IPS-15b (cell line): ENCODE data around the gene VPS4A.
"Not testable (repeated sequence)": the region's sequence is repeated elsewhere in the genome, so short reads cannot be mapped to it uniquely, and the experiment has no call there.

Experiments used
- H3K27me3 ChIP-seq: one replicate; pipeline ENCODE4 v1.6.1; 2013; ENCODE audit warnings: low read length; ENCODE audit not compliant: control insufficient read depth, insufficient read depth
- H3K36me3 ChIP-seq: one replicate; pipeline ENCODE4 v1.6.1; 2013; ENCODE audit warnings: low read length; ENCODE audit not compliant: control insufficient read depth, insufficient read depth
- H3K4me1 ChIP-seq: one replicate; pipeline ENCODE4 v1.6.1; 2013; ENCODE audit warnings: mild to moderate bottlenecking, low read length; ENCODE audit not compliant: control insufficient read depth, insufficient read depth
- H3K4me3 ChIP-seq: one replicate; pipeline ENCODE4 v1.5.1; 2013; ENCODE audit warnings: low read depth, low read length
- H3K9ac ChIP-seq: one replicate; pipeline ENCODE4 v1.6.1; 2013; ENCODE audit warnings: low read depth, mild to moderate bottlenecking, low read length
- H3K9me3 ChIP-seq: one replicate; pipeline ENCODE4 v1.6.1; 2013; ENCODE audit warnings: mild to moderate bottlenecking, low read length; ENCODE audit not compliant: control insufficient read depth, insufficient read depth

Gene VPS4A

DNA sequence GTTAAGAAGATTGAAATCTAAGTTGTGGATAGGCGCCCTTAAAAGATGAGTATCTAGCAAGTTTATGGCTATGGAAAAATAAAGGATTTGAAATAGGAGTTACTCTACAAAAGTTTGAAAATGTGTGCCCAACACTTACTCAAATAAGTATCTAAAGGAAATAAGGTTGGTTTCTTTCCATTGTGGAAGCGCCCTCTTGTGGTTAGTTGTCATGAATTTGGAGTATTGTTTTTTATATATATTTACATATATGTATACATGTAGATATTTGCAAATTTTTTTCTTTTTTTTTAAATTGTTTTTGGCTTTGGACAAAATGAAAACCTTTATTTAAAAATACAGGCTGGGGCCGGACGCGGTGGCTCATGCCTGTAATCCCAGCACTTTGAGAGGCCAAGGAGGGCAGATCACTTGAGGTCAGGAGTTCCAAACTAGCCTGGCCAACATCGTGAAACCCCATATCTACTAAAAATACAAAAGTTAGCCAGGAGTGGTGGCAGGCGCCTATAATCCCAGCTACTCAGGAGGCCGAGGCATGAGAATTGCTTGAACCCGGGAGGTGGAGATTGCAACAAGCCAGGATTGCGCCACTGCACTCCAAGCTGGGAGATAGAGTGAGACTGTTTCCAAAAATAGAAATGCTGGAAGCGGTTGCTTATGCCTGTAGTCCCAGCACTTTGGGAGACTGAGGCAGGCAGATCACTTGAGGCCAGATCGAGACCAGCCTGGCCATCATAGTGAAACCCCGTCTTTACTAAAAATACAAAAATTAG, 24.0 kb upstream of the VPS4A start:
- H3K4me1 ChIP-seq: no peaks in the 10 kb centered on the region
- no peaks in the 10 kb centered on the region for H3K9me3 ChIP-seq
- no peak overlapping the region for H3K4me3 ChIP-seq
- H3K9ac ChIP-seq: no peak overlapping the region
- peaks cover 2% of the 10 kb centered on the region for H3K36me3 ChIP-seq
- H3K27me3 ChIP-seq: no peaks in the 10 kb centered on the region

DNA sequence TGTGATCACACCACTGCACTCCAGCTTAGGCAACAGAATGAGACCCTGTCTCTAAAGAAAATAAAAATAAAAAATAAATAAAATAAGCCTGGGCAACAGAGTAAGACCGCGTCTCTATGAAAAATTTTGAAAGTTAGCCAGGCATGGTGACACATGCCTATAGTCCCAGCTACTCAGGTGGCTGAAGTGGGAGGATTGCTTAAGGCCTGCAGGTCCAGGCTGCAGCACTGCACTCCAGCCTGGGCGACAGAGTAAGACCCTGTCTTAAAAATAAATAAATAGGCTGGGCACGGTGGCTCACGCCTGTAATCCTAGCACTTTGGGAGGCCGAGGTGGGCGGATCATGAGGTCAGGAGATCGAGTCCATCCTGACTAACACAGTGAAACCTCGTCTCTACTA, 19.5 kb upstream of the VPS4A start:
- H3K9ac ChIP-seq, H3K36me3 ChIP-seq, H3K9me3 ChIP-seq, H3K27me3 ChIP-seq, H3K4me1 ChIP-seq, H3K4me3 ChIP-seq: not testable (repeated sequence)

DNA sequence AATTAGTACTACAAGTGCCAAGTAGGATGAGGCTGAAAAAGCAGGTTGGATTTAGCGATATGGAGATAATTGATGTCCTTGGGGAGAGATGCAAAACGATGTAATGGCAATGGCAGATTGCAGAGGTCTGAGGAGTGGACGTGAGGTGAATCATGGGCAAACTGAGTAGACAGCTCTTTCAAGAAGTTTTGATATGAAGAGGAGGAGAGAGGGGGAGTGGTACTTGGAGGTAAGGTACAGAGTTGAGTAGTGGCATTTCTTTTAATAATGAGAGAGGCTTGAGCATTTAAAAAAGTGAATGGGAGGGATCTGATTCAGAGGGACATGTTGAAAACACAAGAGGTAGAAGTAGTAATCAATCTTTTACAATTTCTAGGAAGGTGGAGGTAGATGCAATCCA, 17.7 kb upstream of the VPS4A start:
- Histone ChIP-seq H3K36me3 (no peaks in the 10 kb centered on the region), H3K9me3 (no peaks in the 10 kb centered on the region), H3K9ac (no peak overlapping the region), H3K27me3 (no peaks in the 10 kb centered on the region), H3K4me1 (no peaks in the 10 kb centered on the region), H3K4me3 (no peak overlapping the region)

DNA sequence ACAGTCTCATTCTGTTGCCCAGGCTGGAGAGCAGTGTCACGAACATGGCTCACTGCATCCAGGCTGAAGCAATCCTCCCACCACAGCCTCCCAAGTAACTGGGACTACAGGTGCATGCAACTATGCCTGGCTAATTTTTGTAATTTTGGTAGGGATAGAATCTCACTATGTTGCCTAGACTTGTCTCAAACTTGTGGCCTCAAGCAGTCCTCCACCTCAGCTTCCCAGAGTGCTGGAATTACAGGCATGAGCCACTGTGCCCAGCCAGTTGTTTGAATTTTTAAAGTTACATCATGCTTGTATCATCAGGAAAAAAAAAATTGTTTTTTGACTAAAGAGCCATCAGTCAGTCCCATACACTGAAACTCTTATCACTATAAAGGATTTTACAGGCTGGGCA, 17.1 kb upstream of the VPS4A start:
- H3K27me3 ChIP-seq: no peaks in the 10 kb centered on the region
- H3K36me3 ChIP-seq: no peaks in the 10 kb centered on the region
- H3K9me3 ChIP-seq: no peaks in the 10 kb centered on the region
- H3K4me1 ChIP-seq: no peaks in the 10 kb centered on the region
- H3K4me3 ChIP-seq: no peak overlapping the region
- H3K9ac ChIP-seq: no peak overlapping the region

DNA sequence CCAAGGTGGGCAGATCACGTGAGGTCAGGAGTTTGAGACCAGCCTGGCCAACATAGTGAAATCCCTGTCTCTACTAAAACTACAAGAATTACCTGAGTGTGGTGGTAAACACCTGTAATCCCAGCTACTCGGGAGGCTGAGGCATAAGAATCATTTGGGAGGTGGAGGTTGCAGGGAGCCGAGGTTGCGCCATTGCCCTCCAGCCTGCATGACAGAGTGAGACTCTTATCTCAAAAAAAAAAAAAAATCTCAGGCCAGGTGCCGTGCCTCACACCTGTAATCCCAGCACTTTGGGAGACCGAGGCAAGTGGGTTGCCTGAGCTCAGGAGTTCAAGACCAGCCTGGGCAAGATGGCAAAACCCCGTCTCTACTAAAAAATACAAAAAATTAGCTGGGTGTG, 14.4 kb upstream of the VPS4A start:
- not testable (repeated sequence) for H3K4me1 ChIP-seq, H3K9me3 ChIP-seq, H3K36me3 ChIP-seq, H3K4me3 ChIP-seq, H3K27me3 ChIP-seq, H3K9ac ChIP-seq

DNA sequence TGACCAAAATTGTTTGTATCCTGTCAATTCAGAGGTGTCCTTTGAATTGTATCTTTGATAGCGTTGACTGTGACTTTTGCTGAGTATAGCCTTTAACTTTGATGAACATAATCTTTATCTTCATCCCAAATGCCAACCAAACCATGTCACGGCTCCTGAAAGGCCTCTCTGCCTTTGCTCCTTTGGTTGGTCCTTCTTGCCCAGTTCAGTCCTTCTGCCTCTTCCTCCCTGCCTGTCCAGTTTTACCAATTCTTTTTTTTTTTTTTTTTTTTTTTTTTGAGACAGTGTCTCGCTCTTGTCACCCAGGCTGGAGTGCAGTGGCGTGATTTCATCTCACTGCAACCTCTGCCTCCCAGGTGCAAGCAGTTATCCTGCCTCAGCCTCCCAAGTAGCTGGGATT, 12.9 kb upstream of the VPS4A start:
- Histone ChIP-seq H3K9me3 (no peaks in the 10 kb centered on the region), H3K27me3 (no peaks in the 10 kb centered on the region), H3K4me1 (no peaks in the 10 kb centered on the region), H3K36me3 (no peaks in the 10 kb centered on the region), H3K4me3 (no peak overlapping the region), H3K9ac (no peak overlapping the region)

DNA sequence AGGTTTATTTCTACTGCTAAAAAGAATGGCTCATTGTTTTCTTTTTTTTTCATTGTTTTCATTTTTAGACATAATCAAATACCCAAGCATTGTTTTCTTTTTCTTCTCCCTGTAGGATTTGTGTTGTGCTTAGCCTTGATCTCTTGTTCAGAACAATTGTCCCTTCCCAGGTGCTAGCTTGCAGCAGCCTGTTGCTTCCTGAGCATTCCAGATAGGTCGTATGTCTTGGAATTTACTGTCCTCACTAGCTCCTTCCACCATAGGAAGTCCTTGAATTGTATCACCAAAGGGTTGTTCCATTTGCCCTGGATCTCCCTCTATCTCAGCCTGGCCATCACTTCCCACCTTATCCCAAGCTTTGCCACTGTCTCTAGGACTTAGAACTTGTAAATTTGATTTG, 10.0 kb upstream of the VPS4A start:
- Histone ChIP-seq H3K9ac (no peak overlapping the region), H3K36me3 (no peaks in the 10 kb centered on the region)

DNA sequence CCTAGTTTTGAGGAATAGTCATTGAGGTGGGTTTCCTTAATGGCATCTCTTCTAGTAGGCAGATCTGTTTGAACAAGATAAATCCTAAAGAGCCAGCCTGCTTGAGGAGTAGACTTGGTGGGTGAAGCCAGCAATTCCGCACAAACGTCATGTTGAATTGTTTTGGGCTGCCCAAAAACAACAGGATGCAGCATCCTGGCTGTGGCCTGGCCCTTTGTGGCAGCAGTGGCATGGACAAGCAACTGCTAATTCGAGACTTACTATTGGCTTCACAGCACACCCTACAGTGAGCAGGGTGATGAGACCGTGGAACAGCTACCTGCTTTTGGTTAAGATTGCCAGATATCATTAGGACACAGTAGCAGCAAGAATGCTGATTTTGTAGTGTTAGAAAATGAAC, 9.3 kb upstream of the VPS4A start:
- Histone ChIP-seq H3K36me3 (no peaks in the 10 kb centered on the region), H3K4me3 (no peak overlapping the region), H3K9ac (no peak overlapping the region)

More for the DNA sequence above, 10.0 kb upstream of the VPS4A start:
- no peaks in the 10 kb centered on the region for H3K9me3 ChIP-seq
- no peak overlapping the region for H3K4me3 ChIP-seq
- H3K27me3 ChIP-seq: no peaks in the 10 kb centered on the region
- H3K4me1 ChIP-seq: no peaks in the 10 kb centered on the region

DNA sequence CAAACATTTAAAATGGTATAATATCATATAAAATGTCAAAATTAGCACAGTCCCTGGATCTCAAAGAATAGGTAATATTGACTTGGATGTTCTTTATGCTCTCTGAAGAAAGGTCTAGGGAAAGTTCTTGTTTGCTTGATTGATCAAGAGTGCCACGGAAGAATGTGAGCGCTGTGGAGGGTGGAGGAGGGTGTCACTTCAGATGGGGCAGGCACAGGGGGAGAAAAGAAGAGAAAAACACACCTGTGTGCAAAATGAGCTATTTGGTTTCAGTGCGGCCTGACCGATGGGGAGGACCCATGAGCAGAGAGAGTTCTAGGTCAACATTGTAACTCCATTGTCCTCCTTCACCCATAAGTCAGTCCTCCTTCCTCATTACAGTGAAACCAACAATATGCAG, 8.8 kb upstream of the VPS4A start:
- no peaks in the 10 kb centered on the region for H3K27me3 ChIP-seq
- H3K9me3 ChIP-seq: no peaks in the 10 kb centered on the region
- H3K4me1 ChIP-seq: no peaks in the 10 kb centered on the region
- no peak overlapping the region for H3K9ac ChIP-seq
- H3K4me3 ChIP-seq: no peak overlapping the region
- no peaks in the 10 kb centered on the region for H3K36me3 ChIP-seq

More for the DNA sequence above, 9.3 kb upstream of the VPS4A start:
- Histone ChIP-seq H3K9me3 (no peaks in the 10 kb centered on the region), H3K27me3 (no peaks in the 10 kb centered on the region), H3K4me1 (no peaks in the 10 kb centered on the region)

DNA sequence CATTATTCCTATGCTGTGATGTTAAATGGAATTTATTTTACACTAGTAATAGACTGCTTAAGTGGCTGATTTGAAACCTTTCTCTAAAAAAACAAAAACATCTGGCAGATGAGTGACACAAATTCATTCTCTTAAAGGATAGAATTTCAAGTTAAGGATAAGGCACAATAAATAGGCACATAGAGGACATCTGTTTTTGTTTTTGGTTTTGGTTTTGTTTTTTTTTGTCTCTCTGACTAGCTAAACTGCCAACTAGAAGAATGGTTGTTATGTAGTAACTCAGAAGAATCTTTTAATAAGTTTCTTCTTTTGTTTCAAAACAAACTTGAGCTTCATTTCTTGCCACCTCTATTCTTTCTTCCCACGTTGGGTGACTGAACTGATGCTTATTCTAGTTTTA, 5.1 kb upstream of the VPS4A start:
- H3K36me3 ChIP-seq: no peaks in the 10 kb centered on the region
- H3K4me1 ChIP-seq: no peaks in the 10 kb centered on the region
- H3K9me3 ChIP-seq: no peaks in the 10 kb centered on the region
- H3K4me3 ChIP-seq: no peak overlapping the region
- no peaks in the 10 kb centered on the region for H3K27me3 ChIP-seq
- H3K9ac ChIP-seq: no peak overlapping the region

DNA sequence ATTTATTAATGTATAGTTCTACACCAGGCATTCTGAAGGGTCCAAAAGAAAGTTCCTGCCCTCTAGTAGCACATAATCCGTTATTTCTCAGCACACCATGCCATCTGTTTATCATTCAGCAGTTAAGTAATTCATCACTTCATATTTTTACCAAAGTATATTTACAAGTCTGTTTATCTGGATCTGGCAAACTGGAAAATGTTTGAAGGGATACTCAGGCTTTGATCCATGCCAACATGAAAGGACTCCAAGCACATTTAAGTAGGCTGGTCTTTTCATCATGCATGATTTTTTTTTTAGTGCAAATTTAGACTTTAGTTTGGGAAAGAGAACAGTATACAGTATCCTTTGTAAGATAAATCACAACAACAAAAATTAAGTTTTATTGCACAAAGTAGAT, 4.1 kb upstream of the VPS4A start:
- H3K4me3 ChIP-seq: no peak overlapping the region

DNA sequence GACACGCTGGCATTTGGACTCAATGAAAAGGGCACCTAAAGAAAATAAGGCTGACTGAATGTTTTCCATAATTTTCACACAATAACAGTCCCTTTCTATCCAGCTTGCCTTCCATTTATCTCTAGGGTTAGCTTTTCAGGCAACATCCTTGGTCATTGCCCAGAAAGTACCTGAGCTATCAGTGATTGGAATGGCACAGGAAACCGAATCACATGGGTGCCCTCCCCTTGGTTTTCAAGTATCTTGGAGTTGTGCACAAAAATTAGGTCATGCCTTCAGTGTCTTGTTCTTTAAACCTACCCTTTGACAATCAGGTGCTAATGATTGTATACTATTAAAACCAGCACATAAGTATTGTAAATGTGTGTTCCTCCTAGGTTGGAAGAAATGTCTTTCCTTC, 3.3 kb upstream of the VPS4A start:
- Histone ChIP-seq H3K4me3 (no peak overlapping the region), H3K36me3 (no peaks in the 10 kb centered on the region), H3K4me1 (no peaks in the 10 kb centered on the region), H3K9ac (no peak overlapping the region), H3K27me3 (no peaks in the 10 kb centered on the region), H3K9me3 (no peaks in the 10 kb centered on the region)

More for the DNA sequence above, 4.1 kb upstream of the VPS4A start:
- Histone ChIP-seq H3K27me3 (no peaks in the 10 kb centered on the region), H3K9me3 (no peaks in the 10 kb centered on the region), H3K36me3 (no peaks in the 10 kb centered on the region), H3K4me1 (no peaks in the 10 kb centered on the region), H3K9ac (no peak overlapping the region)
